Neural cell (in vitro differentiated cells): ENCODE measurements around the gene CAMK2D. TPM values are rescaled to one million over a fixed set of nuclear protein-coding genes. Genes with fewer than 3 reads are reported as not detected.

ENCODE experiments used
- H2AFZ ChIP-seq: fragments of 200-600, 300-800 bp; sonication (generic), shearing (Covaris generic); 2 replicates; pipeline ENCODE4 v1.6.0; 2014; ENCODE audit warnings: low read depth, mild to moderate bottlenecking, antibody characterized with exemption, low read length, moderate library complexity
- H3F3A ChIP-seq: fragments of 200-600 bp; shearing (Covaris generic); 2 replicates; pipeline ENCODE4 v1.6.1; 2016; ENCODE audit warnings: mild to moderate bottlenecking, moderate library complexity, mixed read lengths, antibody characterized with exemption, low read length; ENCODE audit not compliant: insufficient read depth, poor library complexity, severe bottlenecking
- H3K27ac ChIP-seq: fragments of 200-600, 300-800 bp; sonication (generic), shearing (Covaris generic); 2 replicates; pipeline ENCODE4 v1.5.1; 2014; ENCODE audit warnings: mild to moderate bottlenecking, low read length, moderate library complexity
- H3K27me3 ChIP-seq: fragments of 300-800, 200-600 bp; sonication (generic), shearing (Covaris generic); 2 replicates; pipeline ENCODE4 v1.6.0; 2014; ENCODE audit warnings: mild to moderate bottlenecking, low read depth, low read length, moderate library complexity; ENCODE audit not compliant: insufficient read depth
- H3K36me3 ChIP-seq: fragments of 300-800, 200-600 bp; sonication (generic), shearing (Covaris generic); 2 replicates; pipeline ENCODE4 v1.5.1; 2014; ENCODE audit warnings: mild to moderate bottlenecking, antibody characterized with exemption, low read length, moderate library complexity; ENCODE audit not compliant: insufficient read depth
- H3K4me2 ChIP-seq: fragments of 300-800, 200-600 bp; sonication (generic), shearing (Covaris generic); 2 replicates; pipeline ENCODE4 v1.6.0; 2014; ENCODE audit warnings: mild to moderate bottlenecking, low read length
- H3K4me3 ChIP-seq: fragments of 300-800, 200-600 bp; sonication (generic), shearing (Covaris generic); 2 replicates; pipeline ENCODE4 v1.5.1; 2014; ENCODE audit warnings: mild to moderate bottlenecking, low read length, moderate library complexity
- H3K79me2 ChIP-seq: fragments of 200-600 bp; shearing (Covaris generic); replicated peaks from 2 replicates; pipeline ENCODE4 v1.6.0; 2014; ENCODE audit warnings: mild to moderate bottlenecking, low read length, moderate library complexity; ENCODE audit not compliant: insufficient read depth
- H3K9ac ChIP-seq: fragments of 300-800, 200-600 bp; sonication (generic), shearing (Covaris generic); 2 replicates; pipeline ENCODE4 v1.6.1; 2016; ENCODE audit warnings: mild to moderate bottlenecking, low read length, mixed read lengths
- H3K9me2 ChIP-seq: fragments of 200-600 bp; shearing (Covaris generic); 2 replicates; pipeline ENCODE4 v1.6.1; 2016; ENCODE audit warnings: mild to moderate bottlenecking, low read length, mixed read lengths; ENCODE audit not compliant: insufficient read depth
- H3K9me3 ChIP-seq: fragments of 200-600, 300-800 bp; sonication (generic), shearing (Covaris generic); 2 replicates; pipeline ENCODE4 v1.6.1; 2016; ENCODE audit warnings: mild to moderate bottlenecking, mixed run types, low read length, moderate library complexity, mixed read lengths
- H4K20me1 ChIP-seq: fragments of 200-600 bp; shearing (Covaris generic); 2 replicates; pipeline ENCODE4 v1.6.1; 2016; ENCODE audit warnings: mild to moderate bottlenecking, mixed run types; ENCODE audit not compliant: insufficient read depth
- EP300 ChIP-seq: fragments of 450-650 bp; conservative IDR thresholded peaks from 2 replicates; pipeline ENCODE4 v1.6.1; 2014; ENCODE audit warnings: antibody characterized with exemption, mild to moderate bottlenecking, moderate library complexity; ENCODE audit not compliant: poor library complexity, severe bottlenecking
- EZH2 ChIP-seq: fragments of 200-600, 300-800 bp; shearing (Covaris generic), sonication (generic); IDR thresholded peaks from 2 replicates; pipeline ENCODE4 v1.6.1; 2014; ENCODE audit warnings: antibody characterized with exemption, low read length, borderline replicate concordance, mild to moderate bottlenecking; ENCODE audit not compliant: insufficient read depth, poor library complexity, severe bottlenecking
- MXI1 ChIP-seq: fragments of 450-650 bp; conservative IDR thresholded peaks from 2 replicates; pipeline ENCODE4 v1.6.1; 2014; ENCODE audit warnings: antibody characterized with exemption, mild to moderate bottlenecking; ENCODE audit not compliant: poor library complexity, severe bottlenecking
- RAD21 ChIP-seq: fragments of 450-650 bp; conservative IDR thresholded peaks from 2 replicates; pipeline ENCODE4 v1.6.1; 2014; ENCODE audit warnings: antibody characterized with exemption, mild to moderate bottlenecking, moderate library complexity
- SMC3 ChIP-seq: fragments of 450-650 bp; conservative IDR thresholded peaks from 2 replicates; pipeline ENCODE4 v1.6.1; 2014; ENCODE audit warnings: antibody characterized with exemption, mild to moderate bottlenecking, moderate library complexity; ENCODE audit not compliant: poor library complexity
- TAF1 ChIP-seq: IDR thresholded peaks from 2 replicates; pipeline ENCODE4 v1.6.1; 2012; ENCODE audit warnings: low read depth
- polyA plus RNA-seq: library from polyadenylated mRNA; depleted of rRNA; stranded (reverse); fragments of >200 nt; gene quantifications from 2 replicates; pipeline ENCODE4 v1.2.3, GENCODE V29; 2014
- TF ChIP-seq, protein P1 (sequence below): IDR thresholded peaks from 2 replicates; pipeline ENCODE4 v1.6.1; 2012; ENCODE audit warnings: borderline replicate concordance
- TF ChIP-seq, protein P2 (sequence below): fragments of 450-650 bp; IDR thresholded peaks from 2 replicates; pipeline ENCODE4 v1.5.1; 2014; ENCODE audit warnings: antibody characterized with exemption, mild to moderate bottlenecking, moderate library complexity; ENCODE audit not compliant: poor library complexity, severe bottlenecking

Gene CAMK2D
- polyA plus RNA-seq, 1 donor from 2014 or later, result 27.1 TPM

DNA sequence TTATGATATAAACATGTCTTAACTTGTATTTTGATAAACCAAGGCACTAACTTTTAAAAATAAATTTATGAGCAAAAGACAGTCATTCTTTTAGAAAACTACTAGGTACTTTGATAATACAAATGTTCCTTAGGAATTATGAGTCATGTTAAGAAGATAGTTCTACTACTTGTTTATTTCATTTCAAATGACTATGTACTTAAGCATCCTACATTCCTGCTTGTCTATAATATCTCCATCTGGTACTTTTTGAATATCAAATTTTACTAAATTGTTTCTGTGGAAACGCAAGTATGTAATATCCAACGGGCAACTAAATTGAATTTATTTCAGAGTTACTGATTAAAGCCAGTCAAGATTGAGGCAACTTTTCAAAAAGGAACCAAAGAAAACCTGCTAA, 61.8 kb downstream of the CAMK2D start:
- Histone ChIP-seq H3K36me3 (no peaks in the 10 kb centered on the region), H3F3A (no peaks in the 10 kb centered on the region), H4K20me1 (no peaks in the 10 kb centered on the region), H2AFZ (no peak overlapping the region), H3K9me2 (no peaks in the 10 kb centered on the region), H3K9me3 (no peaks in the 10 kb centered on the region), H3K9ac (no peak overlapping the region), H3K79me2 (no peaks in the 10 kb centered on the region), H3K4me2 (no peak overlapping the region), H3K27me3 (no peaks in the 10 kb centered on the region), H3K4me3 (no peak overlapping the region), H3K27ac (no peak overlapping the region)
- TF ChIP-seq EZH2, result no peak
- no peak for TF ChIP-seq TAF1
- TF ChIP-seq, protein P1, sequence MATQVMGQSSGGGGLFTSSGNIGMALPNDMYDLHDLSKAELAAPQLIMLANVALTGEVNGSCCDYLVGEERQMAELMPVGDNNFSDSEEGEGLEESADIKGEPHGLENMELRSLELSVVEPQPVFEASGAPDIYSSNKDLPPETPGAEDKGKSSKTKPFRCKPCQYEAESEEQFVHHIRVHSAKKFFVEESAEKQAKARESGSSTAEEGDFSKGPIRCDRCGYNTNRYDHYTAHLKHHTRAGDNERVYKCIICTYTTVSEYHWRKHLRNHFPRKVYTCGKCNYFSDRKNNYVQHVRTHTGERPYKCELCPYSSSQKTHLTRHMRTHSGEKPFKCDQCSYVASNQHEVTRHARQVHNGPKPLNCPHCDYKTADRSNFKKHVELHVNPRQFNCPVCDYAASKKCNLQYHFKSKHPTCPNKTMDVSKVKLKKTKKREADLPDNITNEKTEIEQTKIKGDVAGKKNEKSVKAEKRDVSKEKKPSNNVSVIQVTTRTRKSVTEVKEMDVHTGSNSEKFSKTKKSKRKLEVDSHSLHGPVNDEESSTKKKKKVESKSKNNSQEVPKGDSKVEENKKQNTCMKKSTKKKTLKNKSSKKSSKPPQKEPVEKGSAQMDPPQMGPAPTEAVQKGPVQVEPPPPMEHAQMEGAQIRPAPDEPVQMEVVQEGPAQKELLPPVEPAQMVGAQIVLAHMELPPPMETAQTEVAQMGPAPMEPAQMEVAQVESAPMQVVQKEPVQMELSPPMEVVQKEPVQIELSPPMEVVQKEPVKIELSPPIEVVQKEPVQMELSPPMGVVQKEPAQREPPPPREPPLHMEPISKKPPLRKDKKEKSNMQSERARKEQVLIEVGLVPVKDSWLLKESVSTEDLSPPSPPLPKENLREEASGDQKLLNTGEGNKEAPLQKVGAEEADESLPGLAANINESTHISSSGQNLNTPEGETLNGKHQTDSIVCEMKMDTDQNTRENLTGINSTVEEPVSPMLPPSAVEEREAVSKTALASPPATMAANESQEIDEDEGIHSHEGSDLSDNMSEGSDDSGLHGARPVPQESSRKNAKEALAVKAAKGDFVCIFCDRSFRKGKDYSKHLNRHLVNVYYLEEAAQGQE, result no peak
- no peak for TF ChIP-seq SMC3
- TF ChIP-seq, protein P2, sequence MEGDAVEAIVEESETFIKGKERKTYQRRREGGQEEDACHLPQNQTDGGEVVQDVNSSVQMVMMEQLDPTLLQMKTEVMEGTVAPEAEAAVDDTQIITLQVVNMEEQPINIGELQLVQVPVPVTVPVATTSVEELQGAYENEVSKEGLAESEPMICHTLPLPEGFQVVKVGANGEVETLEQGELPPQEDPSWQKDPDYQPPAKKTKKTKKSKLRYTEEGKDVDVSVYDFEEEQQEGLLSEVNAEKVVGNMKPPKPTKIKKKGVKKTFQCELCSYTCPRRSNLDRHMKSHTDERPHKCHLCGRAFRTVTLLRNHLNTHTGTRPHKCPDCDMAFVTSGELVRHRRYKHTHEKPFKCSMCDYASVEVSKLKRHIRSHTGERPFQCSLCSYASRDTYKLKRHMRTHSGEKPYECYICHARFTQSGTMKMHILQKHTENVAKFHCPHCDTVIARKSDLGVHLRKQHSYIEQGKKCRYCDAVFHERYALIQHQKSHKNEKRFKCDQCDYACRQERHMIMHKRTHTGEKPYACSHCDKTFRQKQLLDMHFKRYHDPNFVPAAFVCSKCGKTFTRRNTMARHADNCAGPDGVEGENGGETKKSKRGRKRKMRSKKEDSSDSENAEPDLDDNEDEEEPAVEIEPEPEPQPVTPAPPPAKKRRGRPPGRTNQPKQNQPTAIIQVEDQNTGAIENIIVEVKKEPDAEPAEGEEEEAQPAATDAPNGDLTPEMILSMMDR, result no peak
- no peak for TF ChIP-seq RAD21

DNA sequence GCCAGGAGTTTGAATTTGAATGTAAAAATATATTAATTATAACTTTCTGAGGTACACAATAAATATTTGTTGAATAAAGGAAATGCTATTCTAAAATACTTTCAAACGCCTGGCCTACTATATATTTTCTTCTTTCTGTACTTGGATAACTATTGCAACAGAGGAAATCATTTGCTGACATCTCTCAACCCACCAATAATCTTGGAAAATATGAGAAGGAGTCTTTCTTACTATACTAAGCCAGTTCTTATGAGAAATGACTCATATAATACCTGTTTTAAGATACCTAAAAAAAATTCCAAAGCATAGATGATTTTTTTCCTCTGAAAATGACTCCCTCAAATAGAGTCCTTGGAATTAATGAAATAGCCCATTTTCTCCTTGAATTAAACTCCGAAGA, 64.1 kb downstream of the CAMK2D start:
- no peaks in the 10 kb centered on the region for H4K20me1 ChIP-seq
- no peaks in the 10 kb centered on the region for H3K79me2 ChIP-seq
- no peaks in the 10 kb centered on the region for H3K9me2 ChIP-seq
- TF ChIP-seq RAD21 (no peak), TAF1 (no peak), EP300 (no peak), MXI1 (no peak)
- TF ChIP-seq, protein P2, result no peak
- no peak overlapping the region for H3K4me3 ChIP-seq
- H3F3A ChIP-seq, result no peaks in the 10 kb centered on the region
- no peak overlapping the region for H3K9ac ChIP-seq
- H3K9me3 ChIP-seq, result no peaks in the 10 kb centered on the region
- H3K27me3 ChIP-seq, result no peaks in the 10 kb centered on the region
- no peaks in the 10 kb centered on the region for H3K36me3 ChIP-seq
- no peak overlapping the region for H3K4me2 ChIP-seq
- H3K27ac ChIP-seq, result no peak overlapping the region
- H2AFZ ChIP-seq, result no peak overlapping the region
